ENCODE data around the gene NDUFS2. TPM values are rescaled to one million over a fixed set of nuclear protein-coding genes. Genes with fewer than 3 reads are reported as not detected.

Gene NDUFS2
- 10 to 100 TPM; 85.9 to 97.1 TPM for total RNA-seq

DNA sequence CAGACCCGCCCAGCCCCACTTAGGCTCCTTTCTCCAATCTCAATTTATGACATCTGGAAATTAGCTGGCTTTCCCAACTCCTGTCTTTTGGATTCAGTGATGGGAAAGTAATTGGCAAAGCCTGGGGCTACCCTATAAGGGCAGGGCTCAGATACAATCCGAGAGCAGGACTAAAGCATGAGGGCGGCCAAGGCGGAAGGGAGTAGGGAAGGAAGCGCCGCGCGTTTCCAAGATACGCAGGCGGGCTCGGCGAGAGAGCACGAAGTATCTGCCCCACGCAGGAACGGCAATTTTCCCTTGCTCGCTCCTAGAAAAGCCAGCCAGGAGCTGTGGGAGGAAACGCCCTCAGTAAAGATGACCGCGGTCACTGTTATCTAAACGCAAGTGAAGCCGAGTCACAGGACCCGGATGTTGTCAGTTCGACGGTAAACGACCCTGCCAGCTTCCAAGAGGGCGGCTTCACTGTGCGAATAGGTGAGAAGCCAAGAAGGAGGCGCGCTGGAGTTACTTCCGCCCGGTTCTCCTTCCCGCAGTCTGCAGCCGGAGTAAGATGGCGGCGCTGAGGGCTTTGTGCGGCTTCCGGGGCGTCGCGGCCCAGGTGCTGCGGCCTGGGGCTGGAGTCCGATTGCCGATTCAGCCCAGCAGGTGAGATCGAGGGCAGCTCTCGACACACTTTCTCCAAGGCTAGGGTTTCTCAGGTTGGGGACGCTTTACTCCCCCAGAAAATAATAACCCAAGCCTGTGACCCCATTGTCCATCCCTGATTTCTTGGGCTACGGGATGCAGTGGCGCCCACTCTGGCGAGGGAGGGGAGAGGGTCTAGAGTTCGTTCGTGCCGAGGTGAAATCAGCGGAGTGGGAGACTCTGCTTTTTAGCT is at the start of gene NDUFS2:
Gene NDUFS2 (plus strand): TSS at position 532 of the 877 bp plus-strand sequence. CDS start 19 bp downstream, at position 551.
- Mint-ChIP-seq H3K36me3 (ENCODE audit: low read depth) (peaks cover 34% of the 10 kb centered on the region), H3K4me1 (ENCODE audit: low read depth) (peaks cover 57% of the 10 kb centered on the region), H3K27ac (peak within 1 kb of the TSS; percentile 96), H3K9me3 (no peaks in the 10 kb centered on the region), H3K4me3 (peak within 1 kb of the TSS; percentile 89), H3K27me3 (no peaks in the 10 kb centered on the region)
- TF ChIP-seq, protein P1, sequence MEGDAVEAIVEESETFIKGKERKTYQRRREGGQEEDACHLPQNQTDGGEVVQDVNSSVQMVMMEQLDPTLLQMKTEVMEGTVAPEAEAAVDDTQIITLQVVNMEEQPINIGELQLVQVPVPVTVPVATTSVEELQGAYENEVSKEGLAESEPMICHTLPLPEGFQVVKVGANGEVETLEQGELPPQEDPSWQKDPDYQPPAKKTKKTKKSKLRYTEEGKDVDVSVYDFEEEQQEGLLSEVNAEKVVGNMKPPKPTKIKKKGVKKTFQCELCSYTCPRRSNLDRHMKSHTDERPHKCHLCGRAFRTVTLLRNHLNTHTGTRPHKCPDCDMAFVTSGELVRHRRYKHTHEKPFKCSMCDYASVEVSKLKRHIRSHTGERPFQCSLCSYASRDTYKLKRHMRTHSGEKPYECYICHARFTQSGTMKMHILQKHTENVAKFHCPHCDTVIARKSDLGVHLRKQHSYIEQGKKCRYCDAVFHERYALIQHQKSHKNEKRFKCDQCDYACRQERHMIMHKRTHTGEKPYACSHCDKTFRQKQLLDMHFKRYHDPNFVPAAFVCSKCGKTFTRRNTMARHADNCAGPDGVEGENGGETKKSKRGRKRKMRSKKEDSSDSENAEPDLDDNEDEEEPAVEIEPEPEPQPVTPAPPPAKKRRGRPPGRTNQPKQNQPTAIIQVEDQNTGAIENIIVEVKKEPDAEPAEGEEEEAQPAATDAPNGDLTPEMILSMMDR (IDR thresholded peaks at IDR 0.05) = no peak
- POLR2A ChIA-PET = interaction anchor here (0.7 to 6.3 kb wide), 22 partner anchors 9 to 189 kb away, joined by 3 to 82 read pairs (median 5); partner anchors contain the start of genes APOA2, B4GALT3, FCER1G and TOMM40L
- CTCF ChIA-PET = interaction anchor here (0.6 to 18.7 kb wide), 11 partner anchors 9 to 181 kb away, joined by 3 to 306 read pairs (median 8); partner anchors contain the start of genes APOA2, PPOX and TOMM40L
- intact Hi-C loops (cut with micrococcal nuclease) = no loop called here
- DNase-seq (peak; percentile 99), ATAC-seq (peak; percentile 97)

- Mint-ChIP-seq H3K27ac (peak overlapping the region; percentile 99), H3K4me1 (ENCODE audit: low read depth) (peaks cover 13% of the 10 kb centered on the region), H3K9me3 (no peaks in the 10 kb centered on the region), H3K27me3 (no peaks in the 10 kb centered on the region), H3K36me3 (ENCODE audit: low read depth) (peaks cover 11% of the 10 kb centered on the region), H3K4me3 (peak overlapping the region; percentile 95)
- TF ChIP-seq, protein P1 (IDR thresholded peaks at IDR 0.05) = no peak
- POLR2A ChIA-PET = interaction anchor here (0.6 to 4.1 kb wide), 18 partner anchors 12 to 180 kb away, joined by 3 to 34 read pairs (median 4); partner anchors contain the start of genes ARHGAP30, B4GALT3, DEDD and PPOX
- DNase-seq (no peak), ATAC-seq (peak; percentile 7)
- CTCF ChIA-PET = interaction anchor here (0.7 to 5.5 kb wide), 4 partner anchors 12 to 316 kb away, joined by 3 to 50 read pairs (median 3); partner anchors contain the start of genes PPOX and TOMM40L
- intact Hi-C loops (cut with micrococcal nuclease) = no loop called here
Measured at GRCh38 chr1:161153176-161153575, 49.0 kb upstream of the NDUFS2 start.

DNA sequence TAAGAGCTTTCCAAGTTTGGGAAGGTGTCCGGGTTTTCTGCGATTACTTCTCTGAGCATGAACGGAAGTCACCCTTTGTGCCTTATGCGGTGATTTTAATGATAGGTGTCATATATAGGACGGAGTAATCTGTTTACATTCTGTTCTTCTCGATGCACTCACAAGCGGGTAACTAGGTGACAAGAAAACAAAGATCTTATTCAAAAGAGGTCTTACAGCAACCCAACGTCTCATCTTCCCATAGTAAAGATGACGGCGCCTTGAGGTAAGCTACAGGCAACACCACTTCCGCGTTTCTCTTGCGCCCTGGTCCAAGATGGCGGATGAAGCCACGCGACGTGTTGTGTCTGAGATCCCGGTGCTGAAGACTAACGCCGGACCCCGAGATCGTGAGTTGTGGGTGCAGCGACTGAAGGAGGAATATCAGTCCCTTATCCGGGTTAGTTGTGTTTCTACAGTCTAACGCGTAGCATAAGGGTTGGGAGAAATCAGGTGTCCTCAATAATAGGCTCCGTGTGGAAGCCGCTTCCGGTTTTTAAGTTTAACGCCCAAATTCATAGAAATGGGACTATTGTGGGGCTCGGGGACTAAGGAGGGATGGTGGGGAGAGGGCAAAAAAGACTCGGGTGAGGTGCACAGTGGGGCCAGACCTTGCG is 48.4 kb upstream of the NDUFS2 start, which contains the start of gene UFC1:
Gene UFC1 (plus strand): TSS at position 297 of the 656 bp plus-strand sequence. CDS start 20 bp downstream, at position 317.
- Mint-ChIP-seq H3K36me3 (ENCODE audit: low read depth) (peaks cover 12% of the 10 kb centered on the region), H3K27ac (peak within 1 kb of the TSS; percentile 99), H3K27me3 (no peaks in the 10 kb centered on the region), H3K9me3 (no peaks in the 10 kb centered on the region), H3K4me3 (peak within 1 kb of the TSS; percentile 95), H3K4me1 (ENCODE audit: low read depth) (peaks cover 19% of the 10 kb centered on the region)
- TF ChIP-seq, protein P1 (IDR thresholded peaks at IDR 0.05) = no peak
- ATAC-seq = peak; percentile 95
- peak; percentile 90 for DNase-seq
- CTCF ChIA-PET = interaction anchor here (0.7 to 5.5 kb wide), 6 partner anchors 11 to 317 kb away, joined by 3 to 50 read pairs (median 4); partner anchors contain the start of genes PPOX and TOMM40L
- intact Hi-C loops (cut with micrococcal nuclease) = no loop called here
- POLR2A ChIA-PET = interaction anchor here (0.6 to 4.1 kb wide), 18 partner anchors 11 to 181 kb away, joined by 3 to 34 read pairs (median 4); partner anchors contain the start of genes ARHGAP30, B4GALT3, DEDD and PPOX

DNA sequence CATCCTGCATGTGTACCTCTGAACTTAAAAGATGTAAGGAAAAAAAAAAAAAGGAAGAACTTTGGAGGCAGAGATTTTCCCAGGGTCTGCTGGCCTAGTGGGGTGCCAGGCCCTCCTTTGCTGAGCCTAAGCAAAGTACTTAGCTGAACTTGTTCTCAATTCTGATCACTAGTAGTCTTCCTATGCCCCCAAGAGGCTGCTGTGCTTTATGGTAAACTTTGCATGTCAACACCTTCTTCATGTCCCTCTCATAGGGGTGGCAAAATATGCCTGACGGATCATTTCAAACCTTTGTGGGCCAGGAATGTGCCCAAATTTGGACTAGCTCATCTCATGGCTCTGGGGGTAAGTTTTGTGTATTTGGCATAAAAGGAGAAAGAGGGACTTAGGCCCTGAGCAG is 44.3 kb upstream of the NDUFS2 start:
- H3K36me3 Mint-ChIP-seq (ENCODE audit: low read depth) = peaks cover 23% of the 10 kb centered on the region
- CTCF ChIA-PET = interaction anchor here (0.9 to 1.7 kb wide), 10 partner anchors 8 to 86 kb away, joined by 3 to 7 read pairs (median 4); partner anchors contain the start of genes NIT1, PFDN2, PPOX and TOMM40L
- POLR2A ChIA-PET = interaction anchor here (0.6 to 2.4 kb wide), 6 partner anchors 9 to 98 kb away, joined by 3 to 15 read pairs (median 3); partner anchors contain the start of gene PPOX
- no peaks in the 10 kb centered on the region for H3K9me3 Mint-ChIP-seq
- DNase-seq (no peak), ATAC-seq (no peak)
- TF ChIP-seq, protein P1 (IDR thresholded peaks at IDR 0.05) = no peak
- H3K27me3 Mint-ChIP-seq = no peaks in the 10 kb centered on the region
- H3K27ac Mint-ChIP-seq = peak overlapping the region; percentile 9
- intact Hi-C loops (cut with micrococcal nuclease) = no loop called here
- peaks cover 52% of the 10 kb centered on the region for H3K4me1 Mint-ChIP-seq (ENCODE audit: low read depth)
- H3K4me3 Mint-ChIP-seq = no peak overlapping the region

All from activated CD8-positive, alpha-beta T cell treated with anti-CD3 and anti-CD28 coated beads for 36 hours (primary cell).